Tibial nerve (tissue), 4 donors: Measurements from ENCODE around the gene GRAP. TPM values are rescaled to one million over a fixed set of nuclear protein-coding genes. Genes with fewer than 3 reads are reported as not detected.
"Not testable (repeated sequence)": the region's sequence is repeated elsewhere in the genome, so short reads cannot be mapped to it uniquely, and the experiment has no call there.

Experiments used
- DNase-seq, 2 donors: peaks; one replicate each; pipeline ENCODE4 v3.0.0-alpha.2; 2019; ENCODE audit warnings: low spot score in 2 of 2
- H3K27ac ChIP-seq, 4 donors: fragments of 200-600 bp; sonication (generic) in 3 of 4; one replicate each; pipeline ENCODE4 v1.5.1; 2017 to 2019; ENCODE audit warnings: mild to moderate bottlenecking in 1 of 4
- H3K27me3 ChIP-seq, 2 donors: fragments of 200-600 bp; sonication (generic) in 1 of 2; one replicate each; pipeline versions ENCODE4 v1.5.1 to v1.6.0; 2017 to 2019
- H3K36me3 ChIP-seq, 3 donors: fragments of 200-600 bp; sonication (generic); one replicate each; pipeline ENCODE4 v1.5.1; 2018 to 2019
- H3K4me1 ChIP-seq, 4 donors: fragments of 200-600 bp; sonication (generic) in 3 of 4; one replicate each; pipeline ENCODE4 v1.5.1; 2017 to 2019
- H3K4me3 ChIP-seq, 4 donors: fragments of 200-600 bp; sonication (generic) in 3 of 4; one replicate each; pipeline ENCODE4 v1.5.1; 2017 to 2019; ENCODE audit warnings: mild to moderate bottlenecking in 1 of 4, moderate library complexity in 1 of 4
- H3K9me3 ChIP-seq, 4 donors: fragments of 200-600 bp; sonication (generic) in 3 of 4; one replicate each; pipeline ENCODE4 v1.5.1; 2017 to 2019
- WGBS, 2 donors: methylation state at CpG; one replicate each; pipeline ENCODE4 v1.1.5; 2018; 5-methylcytosine and 5-hydroxymethylcytosine counted together
- total RNA-seq, 4 donors: library from RNA; depleted of rRNA; stranded (reverse); fragments of >200 nt; gene quantifications; one replicate each; pipeline ENCODE4 v1.1.0, GENCODE V29; 2016

Gene GRAP
- 1 to 10 TPM; 4.6 to 7.5 (median 5.8) TPM for total RNA-seq

- not testable (repeated sequence) for H3K4me3 ChIP-seq, H3K27me3 ChIP-seq, DNase-seq, H3K9me3 ChIP-seq, H3K27ac ChIP-seq, H3K4me1 ChIP-seq, H3K36me3 ChIP-seq
- WGBS, 2 donors, result no CpG with 5 or more reads among the region's 12 CpGs
Observed at GRCh38 chr17:19046782-19047375, at the start of gene GRAP. GRAP (minus strand) TSS chr17:19046957; CDS start chr17:19046926, 31 bp downstream.

GRCh38 chr17:19093684-19094438 lies 47.1 kb upstream of the GRAP start:
- H3K4me1 ChIP-seq, DNase-seq, H3K4me3 ChIP-seq, H3K36me3 ChIP-seq, H3K9me3 ChIP-seq, H3K27me3 ChIP-seq: not testable (repeated sequence)
- peak overlapping the region in 1 of 4 donors; percentile 48 for H3K27ac ChIP-seq
- 93% methylated on average over 7 of the region's 15 CpGs; no CpG with 5 or more reads in 1 of the 2 donors for WGBS, 2 donors

GRCh38 chr17:19092737-19093683 lies 46.3 kb upstream of the GRAP start:
- WGBS, 2 donors, result 61% methylated on average over 3 of the region's 15 CpGs; no CpG with 5 or more reads in 1 of the 2 donors
- H3K27ac ChIP-seq, result peak overlapping the region in 1 of 4 donors; percentile 48
- peak in 1 of 2 donors; percentile 15 for DNase-seq
- not testable (repeated sequence) for H3K36me3 ChIP-seq, H3K4me3 ChIP-seq, H3K4me1 ChIP-seq, H3K27me3 ChIP-seq, H3K9me3 ChIP-seq

GRCh38 chr17:19090058-19090772 lies 43.5 kb upstream of the GRAP start:
- H3K27me3 ChIP-seq, H3K4me3 ChIP-seq, H3K36me3 ChIP-seq, H3K27ac ChIP-seq, DNase-seq, H3K9me3 ChIP-seq, H3K4me1 ChIP-seq: not testable (repeated sequence)
- no CpG with 5 or more reads among the region's 13 CpGs for WGBS, 2 donors

GRCh38 chr17:19088804-19089685 lies 42.3 kb upstream of the GRAP start:
- H3K9me3 ChIP-seq, H3K27me3 ChIP-seq, H3K4me1 ChIP-seq, H3K36me3 ChIP-seq, DNase-seq: not testable (repeated sequence)
- peak overlapping the region in 1 of 4 donors; percentile 52 for H3K4me3 ChIP-seq
- H3K27ac ChIP-seq, result peak overlapping the region in 1 of 4 donors; percentile 70
- WGBS, 2 donors, result no CpG with 5 or more reads among the region's 77 CpGs

- not testable (repeated sequence) for H3K27ac ChIP-seq, H3K4me3 ChIP-seq, H3K4me1 ChIP-seq, H3K9me3 ChIP-seq, H3K27me3 ChIP-seq, H3K36me3 ChIP-seq, DNase-seq
- no CpG with 5 or more reads among the region's 3 CpGs for WGBS, 2 donors
Observed at GRCh38 chr17:19077386-19077785, 30.6 kb upstream of the GRAP start.

- H3K27ac ChIP-seq, H3K9me3 ChIP-seq, H3K4me3 ChIP-seq, H3K4me1 ChIP-seq, H3K27me3 ChIP-seq, H3K36me3 ChIP-seq: not testable (repeated sequence)
- peak in 1 of 2 donors; percentile 24 for DNase-seq
- WGBS, 2 donors, result 47% methylated on average over 7 of the region's 31 CpGs; no CpG with 5 or more reads in 1 of the 2 donors
Observed at GRCh38 chr17:19076398-19077192, 29.8 kb upstream of the GRAP start.

GRCh38 chr17:19070318-19071168 lies 23.8 kb upstream of the GRAP start:
- not testable (repeated sequence) for H3K4me1 ChIP-seq, H3K9me3 ChIP-seq, H3K36me3 ChIP-seq, H3K27me3 ChIP-seq, DNase-seq, H3K27ac ChIP-seq, H3K4me3 ChIP-seq
- WGBS, 2 donors, result no CpG with 5 or more reads among the region's 34 CpGs

GRCh38 chr17:19064378-19064777 lies 17.6 kb upstream of the GRAP start:
- not testable (repeated sequence) for H3K9me3 ChIP-seq, H3K27me3 ChIP-seq, DNase-seq, H3K36me3 ChIP-seq, H3K4me3 ChIP-seq, H3K27ac ChIP-seq, H3K4me1 ChIP-seq
- 2% methylated on average over 9 of the region's 17 CpGs; no CpG with 5 or more reads in 1 of the 2 donors for WGBS, 2 donors
